Naive B cell (primary cell): ENCODE measurements around the gene USP33. TPM values are rescaled to one million over a fixed set of nuclear protein-coding genes. Genes with fewer than 3 reads are reported as not detected.
"Not testable (repeated sequence)": the region's sequence is repeated elsewhere in the genome, so short reads cannot be mapped to it uniquely, and the experiment has no call there.

Experiments
- ATAC-seq, 2 donors: fragments of 150-1000 bp; cut with Tn5 transposase; 2 replicates each; pipeline ENCODE4 v1.10.0; 2021; ENCODE audit warnings: low read depth in 2 of 2, mild to moderate bottlenecking in 2 of 2, moderate library complexity in 2 of 2
- DNase-seq: peaks from one replicate; pipeline ENCODE4 v3.0.0; 2022
- H3K27ac Mint-ChIP-seq, 6 donors: one replicate each; pipeline ENCODE4 v1.8.0; 2020 to 2022; ENCODE audit warnings: mild to moderate bottlenecking in 6 of 6, mixed read lengths in 6 of 6, moderate library complexity in 5 of 6, inconsistent platforms in 2 of 6
- H3K27me3 Mint-ChIP-seq, 3 donors: one replicate each; pipeline ENCODE4 v1.8.0; 2021 to 2022; ENCODE audit warnings: mixed read lengths in 3 of 3, mild to moderate bottlenecking in 1 of 3
- H3K36me3 Mint-ChIP-seq, 2 donors: one replicate each; pipeline ENCODE4 v1.8.0; 2020 to 2022; ENCODE audit warnings: mixed read lengths in 2 of 2, inconsistent platforms in 1 of 2, mild to moderate bottlenecking in 1 of 2
- H3K4me1 Mint-ChIP-seq, 3 donors: one replicate each; pipeline ENCODE4 v1.8.0; 2020 to 2022; ENCODE audit warnings: mixed read lengths in 3 of 3, inconsistent platforms in 1 of 3, mild to moderate bottlenecking in 1 of 3, moderate library complexity in 1 of 3
- H3K4me3 Mint-ChIP-seq, 8 donors: one replicate each; pipeline ENCODE4 v1.8.0; 2020 to 2022; ENCODE audit warnings: mild to moderate bottlenecking in 8 of 8, mixed read lengths in 8 of 8, moderate library complexity in 8 of 8, inconsistent platforms in 2 of 8
- H3K9me3 Mint-ChIP-seq, 7 donors: one replicate each; pipeline ENCODE4 v1.8.0; 2020 to 2022; ENCODE audit warnings: mixed read lengths in 7 of 7, mild to moderate bottlenecking in 5 of 7, inconsistent platforms in 2 of 7, moderate library complexity in 1 of 7
- polyA plus RNA-seq, 6 donors: library from polyadenylated mRNA; unstranded; fragments of 300-500 nt; fragmentation: Illumina TruSeq; gene quantifications; one replicate each; pipeline ENCODE4 v1.2.3, GENCODE V29; 2021; ENCODE audit warnings: low read depth in 6 of 6

Gene USP33
- polyA plus RNA-seq, 6 donors from 2014 or later, result 31.1 to 43.1 (median 37.6) TPM

DNA sequence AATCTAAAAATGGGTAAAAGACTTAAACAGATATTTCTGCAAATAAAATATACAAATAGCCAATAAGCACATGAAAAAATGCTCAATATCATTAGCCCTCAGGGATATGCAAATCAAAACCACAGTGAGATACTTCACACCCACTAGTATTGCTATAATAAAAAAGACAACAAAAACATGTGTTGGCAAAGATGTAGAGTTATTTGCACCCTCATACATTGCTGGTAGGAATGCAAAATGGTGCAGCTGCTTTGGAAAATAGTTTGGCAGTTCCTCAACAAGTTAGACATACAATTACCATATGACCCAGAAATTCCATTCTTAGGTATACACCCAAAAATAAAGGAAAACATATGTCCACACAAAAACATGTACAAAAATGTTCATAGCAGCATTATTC, 107.4 kb downstream of the USP33 start:
- ATAC-seq (no peak), DNase-seq (no peak)
- Mint-ChIP-seq H3K4me1 (peaks cover 12 to 49% (median 34%) of the 10 kb centered on the region in 3 donors), H3K9me3 (peaks cover 0 to 43% (median 29%) of the 10 kb centered on the region in 7 donors), H3K27ac (peak overlapping the region in 1 of 6 donors; percentile 6), H3K36me3 (peaks cover 14 to 22% of the 10 kb centered on the region in 2 donors), H3K4me3 (no peak overlapping the region), H3K27me3 (no peaks in the 10 kb centered on the region)

GRCh38 chr1:77649127-77649526, 110.5 kb downstream of the USP33 start:
- H3K36me3 Mint-ChIP-seq, result peaks cover 22 to 27% of the 10 kb centered on the region in 2 donors

GRCh38 chr1:77646224-77646623, 113.4 kb downstream of the USP33 start:
- peak overlapping the region in 3 of 6 donors; percentile 6 to 53 (median 31) for H3K27ac Mint-ChIP-seq
- ATAC-seq, H3K27me3 Mint-ChIP-seq, DNase-seq, H3K4me3 Mint-ChIP-seq: not testable (repeated sequence)
- H3K9me3 Mint-ChIP-seq, result peaks cover 0 to 33% (median 28%) of the 10 kb centered on the region in 7 donors
- peaks cover 11 to 18% (median 12%) of the 10 kb centered on the region in 3 donors for H3K4me1 Mint-ChIP-seq
- peaks cover 21 to 24% of the 10 kb centered on the region in 2 donors for H3K36me3 Mint-ChIP-seq

More at GRCh38 chr1:77649127-77649526, 110.5 kb downstream of the USP33 start:
- Mint-ChIP-seq H3K9me3 (peaks cover 0 to 44% (median 29%) of the 10 kb centered on the region in 7 donors), H3K27me3 (no peaks in the 10 kb centered on the region), H3K4me1 (peaks cover 15 to 32% (median 32%) of the 10 kb centered on the region in 3 donors), H3K27ac (no peak overlapping the region), H3K4me3 (peak overlapping the region in 1 of 8 donors; percentile 54)
- DNase-seq (no peak), ATAC-seq (no peak)

Other genes starting within 250 kb of the USP33 start
- gene ZZZ3, start 77.2 kb downstream of the USP33 start, polyA plus RNA-seq, result 10 to 100 TPM; 24.2 to 49.7 (median 36.8) TPM
- gene MIGA1, start 19.8 kb upstream of the USP33 start, polyA plus RNA-seq, result 10 to 100 TPM in 5 of 6 donors, 1 to 10 TPM in 1; 7.4 to 15.3 (median 13.0) TPM
- gene NEXN, start 128.8 kb upstream of the USP33 start, polyA plus RNA-seq, result 1 to 10 TPM; 1.3 to 3.7 (median 2.2) TPM
- gene FUBP1, start 219.2 kb upstream of the USP33 start, polyA plus RNA-seq, result 10 to 100 TPM; 19.8 to 58.4 (median 45.8) TPM
- 1 to 10 TPM; 5.0 to 9.8 (median 6.5) TPM for gene DNAJB4, start 245.1 kb upstream of the USP33 start, polyA plus RNA-seq